SIG-M5 treated with dmso at 0.1 percent for 504 hours (cell line): ENCODE results near the gene COL4A2.

Experiments
- DNase-seq: peaks from one replicate; lab custom pipeline; 2025; ENCODE audit not compliant: unreplicated experiment; lab: John Stamatoyannopoulos, UW

The COL4A2 gene

GRCh38 chr13:110397436-110398115, 90.5 kb downstream of the COL4A2 start:
- DNase-seq = no peak

GRCh38 chr13:110398564-110399507, 91.8 kb downstream of the COL4A2 start:
- no peak for DNase-seq

DNA sequence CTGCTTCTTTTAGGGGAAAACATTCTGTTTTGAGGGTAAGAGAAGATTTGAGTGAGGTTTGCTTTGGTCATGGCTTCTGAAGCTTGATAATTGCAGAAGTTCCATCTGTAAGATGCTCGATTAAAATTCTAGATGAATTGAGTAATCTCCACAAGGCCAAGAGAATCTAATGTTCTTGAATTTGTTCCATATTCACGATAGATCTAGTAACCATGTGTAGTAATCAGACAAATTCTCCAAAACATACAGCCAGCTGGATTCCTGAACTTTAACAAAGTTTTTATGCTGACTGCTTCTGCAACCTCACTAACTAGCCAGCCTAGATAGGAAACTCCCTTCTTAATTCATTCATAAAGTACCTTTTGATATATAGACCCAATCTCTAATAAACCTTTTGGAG, 92.7 kb downstream of the COL4A2 start:
- no peak for DNase-seq

DNA sequence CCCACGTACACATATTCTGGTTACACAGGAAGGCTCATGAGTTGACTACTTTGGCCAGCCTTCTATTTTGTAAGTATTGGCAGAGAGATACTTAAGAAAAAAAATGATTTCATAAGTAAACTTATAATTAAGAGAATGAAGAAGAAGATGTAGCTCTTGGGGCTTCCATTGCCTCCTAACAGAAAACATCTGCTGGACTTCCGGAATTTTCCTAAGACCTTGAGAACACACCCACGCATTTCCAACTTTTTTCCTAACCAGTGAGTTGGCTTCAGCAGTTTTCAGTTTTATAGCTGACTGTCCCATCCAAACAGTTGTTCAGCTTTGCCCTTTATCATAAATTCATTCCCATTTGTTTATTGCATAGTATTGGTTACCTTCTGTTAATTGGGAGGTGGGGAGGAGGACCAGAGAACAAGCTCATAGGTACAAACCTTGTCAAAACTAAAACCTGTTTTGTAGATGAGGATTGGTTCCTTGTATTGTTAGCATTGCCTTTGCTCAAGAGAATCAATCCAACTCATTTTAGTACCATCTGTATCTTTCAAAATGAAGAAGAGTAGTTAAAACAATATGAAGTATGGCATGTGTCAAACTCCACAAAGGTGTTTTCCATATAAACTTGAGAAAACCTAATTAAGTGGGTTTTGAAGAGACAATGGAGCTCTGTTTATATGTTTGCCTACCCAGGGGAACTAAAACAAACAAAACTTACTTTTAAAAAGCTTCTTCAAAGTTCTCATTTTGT, 93.9 kb downstream of the COL4A2 start:
- DNase-seq = no peak

GRCh38 chr13:110402299-110403069, 95.4 kb downstream of the COL4A2 start:
- no peak for DNase-seq

DNA sequence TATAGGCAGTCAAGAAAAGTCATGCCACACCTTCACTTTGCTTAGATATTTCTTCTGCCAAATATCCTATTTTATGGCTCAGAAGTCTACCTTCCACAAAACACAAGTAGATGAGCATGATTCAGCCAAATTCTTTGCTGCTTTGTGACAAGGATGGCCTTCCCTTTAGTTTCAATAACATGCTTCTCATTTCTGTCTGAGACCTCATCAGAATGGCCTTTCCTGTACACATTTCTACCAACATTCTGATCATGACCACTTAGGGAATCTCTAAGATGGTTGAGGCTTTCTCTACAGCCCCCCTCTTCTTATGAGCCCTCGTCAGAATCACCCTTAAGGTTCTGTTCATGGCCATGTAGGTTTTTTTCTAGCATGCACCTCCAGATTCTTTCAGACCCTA, 96.2 kb downstream of the COL4A2 start:
- DNase-seq = no peak

GRCh38 chr13:110403721-110404120, 96.6 kb downstream of the COL4A2 start:
- DNase-seq = no peak

DNA sequence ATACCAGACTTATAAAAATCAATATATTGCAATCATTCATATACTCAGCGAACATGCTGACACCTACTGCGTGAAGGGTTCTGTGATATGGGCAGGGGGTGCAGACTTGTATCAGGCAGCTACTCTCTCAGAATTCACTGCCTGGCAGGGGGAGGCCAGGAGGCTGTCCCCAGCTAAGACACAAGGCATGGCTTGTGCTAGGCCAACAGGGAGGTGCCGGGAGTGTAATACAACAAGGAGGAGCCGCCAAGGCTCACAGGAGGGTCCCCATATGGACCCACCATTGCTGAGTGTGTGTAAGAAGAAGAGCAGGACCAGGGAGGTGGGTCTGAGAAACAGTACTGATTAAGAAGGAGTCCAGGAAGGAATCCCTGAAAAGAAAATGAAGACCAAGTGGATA, 97.2 kb downstream of the COL4A2 start:
- DNase-seq = no peak

DNA sequence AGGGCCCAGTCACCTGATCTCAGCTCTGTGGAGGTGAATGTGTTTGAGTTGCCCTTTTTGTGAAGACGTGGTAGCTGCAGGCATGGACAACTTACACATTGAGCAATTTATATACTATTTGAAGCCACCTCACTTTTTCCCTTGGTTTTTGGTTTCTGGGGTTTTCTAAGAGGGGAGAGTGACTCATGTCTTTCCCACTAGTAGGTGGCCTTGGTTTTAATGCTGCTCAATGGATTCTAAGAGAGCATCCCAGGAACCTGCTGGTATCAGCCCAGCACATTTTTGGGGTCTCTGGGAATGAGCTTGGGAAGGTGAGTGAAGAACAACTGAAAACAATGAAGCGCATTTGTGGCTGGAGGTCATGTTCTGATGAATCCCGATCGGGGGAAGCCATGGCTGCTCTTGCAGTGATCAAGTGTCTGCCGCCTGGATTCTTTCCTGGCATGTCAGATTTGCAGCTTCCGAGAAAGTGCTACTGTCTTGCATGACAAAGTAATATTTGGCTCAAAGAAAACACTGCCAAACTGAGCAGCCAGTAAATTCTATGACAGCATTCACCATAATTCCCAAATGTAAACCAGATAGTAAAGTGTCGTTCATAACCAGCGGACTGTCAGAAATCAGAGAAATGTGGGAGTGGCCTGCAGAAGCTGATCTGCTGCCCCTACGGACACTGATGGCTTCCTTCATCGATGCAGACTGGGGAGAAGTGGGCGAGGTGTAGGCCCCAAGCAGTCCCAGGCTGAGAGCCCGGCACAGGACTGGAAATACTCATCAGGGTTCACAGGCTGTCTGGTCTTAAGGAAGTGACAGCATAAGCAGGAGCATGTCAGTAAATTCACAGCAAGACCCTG, 98.7 kb downstream of the COL4A2 start:
- no peak for DNase-seq

DNA sequence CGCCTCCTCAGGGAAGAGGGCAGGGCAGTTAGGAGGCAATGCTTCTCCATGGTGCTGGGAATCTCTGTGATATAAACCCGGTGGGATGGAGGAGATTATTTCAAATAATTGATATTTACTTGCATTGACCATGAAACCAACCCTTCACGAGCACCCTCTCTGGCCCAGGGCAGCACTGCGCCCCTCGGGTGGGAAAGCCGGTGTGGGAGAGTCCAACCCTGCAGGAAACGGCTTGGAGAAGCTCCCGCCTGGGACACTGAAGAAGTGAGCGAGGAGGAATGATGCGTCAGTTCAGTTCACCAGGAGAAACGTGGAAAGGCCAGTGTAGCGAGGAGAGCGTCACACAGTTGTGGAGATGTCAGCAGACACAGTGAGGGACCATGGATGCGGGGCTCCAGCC, 99.9 kb downstream of the COL4A2 start:
- DNase-seq = no peak

DNA sequence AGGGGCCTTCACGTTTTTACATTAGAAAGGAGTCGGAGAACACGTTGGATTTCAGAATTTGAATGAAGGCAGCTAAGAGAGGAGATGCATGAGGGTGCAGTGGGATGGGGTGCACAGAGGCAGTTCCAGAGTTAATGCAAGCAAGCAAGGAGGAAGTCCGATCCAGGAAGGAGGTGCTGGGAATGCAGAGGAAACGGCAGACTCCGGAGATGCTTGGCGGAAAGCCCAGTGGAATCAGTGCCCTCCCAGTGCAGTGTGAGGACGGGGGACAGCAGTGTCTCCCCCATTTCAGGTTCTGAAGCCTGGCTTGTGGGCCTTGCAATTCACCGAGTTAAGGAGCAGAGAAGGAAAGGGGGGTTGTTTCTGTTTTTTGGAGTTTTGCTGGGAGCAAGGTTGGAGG, 100.4 kb downstream of the COL4A2 start:
- no peak for DNase-seq

GRCh38 chr13:110408286-110408685, 101.2 kb downstream of the COL4A2 start:
- no peak for DNase-seq

DNA sequence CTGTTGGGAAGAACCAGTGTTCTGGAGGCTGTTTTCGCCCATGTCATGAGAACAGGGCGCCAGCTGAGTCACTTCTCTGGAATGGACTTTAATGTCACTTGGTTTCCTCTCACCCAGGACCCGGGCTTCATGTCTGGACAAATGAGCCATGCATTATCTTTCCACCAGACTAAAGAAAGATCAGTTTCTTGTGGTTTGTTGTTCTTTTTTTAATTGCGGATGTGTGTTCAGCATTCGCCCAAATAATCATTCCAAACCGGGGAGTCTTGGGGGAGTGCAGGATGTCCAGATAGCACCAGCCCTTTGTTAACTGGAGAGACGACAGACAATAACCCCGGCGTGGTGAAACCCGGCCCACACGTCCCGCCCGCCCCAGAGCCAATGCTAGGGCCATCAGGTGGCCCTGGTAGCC, 102.5 kb downstream of the COL4A2 start:
- no peak for DNase-seq

- DNase-seq = no peak
These were observed 102.9 kb downstream of the COL4A2 start for GRCh38 chr13:110410000-110410399.

- no peak for DNase-seq
These were observed 104.0 kb downstream of the COL4A2 start for GRCh38 chr13:110410936-110411687.

DNA sequence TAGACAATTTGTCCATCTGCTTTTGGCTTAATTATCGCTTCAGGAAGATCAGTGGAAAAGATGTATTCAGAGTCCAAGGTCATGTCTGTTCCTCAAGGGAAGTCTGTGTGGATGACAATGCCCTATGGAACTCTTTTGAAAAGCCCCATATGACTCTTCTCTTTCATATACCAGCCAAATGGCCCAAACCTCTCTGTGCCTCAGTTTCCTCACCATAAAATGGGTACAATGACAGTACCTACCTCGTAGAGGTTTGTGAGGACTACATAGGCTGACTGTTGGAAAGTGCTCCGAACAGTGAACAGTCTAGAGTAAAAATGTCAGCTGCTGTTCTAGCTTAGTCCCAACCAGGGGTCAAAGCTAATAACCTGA, 104.6 kb downstream of the COL4A2 start:
- DNase-seq = no peak

DNA sequence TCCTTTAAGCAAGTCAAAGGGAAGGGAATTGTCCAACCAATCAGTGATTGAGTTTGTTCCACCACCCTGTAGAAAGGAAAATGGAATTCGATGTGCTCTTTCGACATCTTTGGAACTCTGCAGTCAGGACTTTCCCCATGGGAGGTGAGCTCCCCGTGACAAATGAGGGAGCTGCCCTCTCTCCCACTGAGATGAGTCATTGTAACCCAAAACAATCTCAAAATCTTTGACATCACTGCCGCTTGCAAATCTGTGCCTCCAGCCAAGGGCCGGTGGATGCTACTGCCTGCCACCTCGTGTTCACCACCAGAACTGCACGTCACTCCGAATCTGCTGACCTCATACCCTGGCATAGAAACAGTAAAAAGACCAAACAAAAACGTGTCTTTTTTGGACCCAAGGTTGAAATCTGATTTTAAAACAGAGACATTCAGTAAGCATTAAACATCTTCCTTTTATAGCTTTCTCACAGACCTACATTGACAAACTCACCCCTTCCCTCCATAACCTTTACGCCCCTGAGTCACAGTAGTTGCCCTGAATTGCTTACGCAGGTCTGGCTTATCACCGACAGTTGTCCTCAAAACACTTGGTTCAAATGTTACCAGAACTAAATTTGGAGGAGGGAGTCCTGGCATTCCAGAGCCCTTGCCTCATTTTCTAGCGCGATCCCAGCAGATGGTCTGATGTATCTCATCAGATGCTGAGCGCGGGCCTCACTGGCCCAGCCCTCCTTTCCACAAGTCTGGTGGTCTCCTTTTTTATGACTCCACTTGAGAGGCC, 105.2 kb downstream of the COL4A2 start:
- DNase-seq = peak; percentile 75

DNA sequence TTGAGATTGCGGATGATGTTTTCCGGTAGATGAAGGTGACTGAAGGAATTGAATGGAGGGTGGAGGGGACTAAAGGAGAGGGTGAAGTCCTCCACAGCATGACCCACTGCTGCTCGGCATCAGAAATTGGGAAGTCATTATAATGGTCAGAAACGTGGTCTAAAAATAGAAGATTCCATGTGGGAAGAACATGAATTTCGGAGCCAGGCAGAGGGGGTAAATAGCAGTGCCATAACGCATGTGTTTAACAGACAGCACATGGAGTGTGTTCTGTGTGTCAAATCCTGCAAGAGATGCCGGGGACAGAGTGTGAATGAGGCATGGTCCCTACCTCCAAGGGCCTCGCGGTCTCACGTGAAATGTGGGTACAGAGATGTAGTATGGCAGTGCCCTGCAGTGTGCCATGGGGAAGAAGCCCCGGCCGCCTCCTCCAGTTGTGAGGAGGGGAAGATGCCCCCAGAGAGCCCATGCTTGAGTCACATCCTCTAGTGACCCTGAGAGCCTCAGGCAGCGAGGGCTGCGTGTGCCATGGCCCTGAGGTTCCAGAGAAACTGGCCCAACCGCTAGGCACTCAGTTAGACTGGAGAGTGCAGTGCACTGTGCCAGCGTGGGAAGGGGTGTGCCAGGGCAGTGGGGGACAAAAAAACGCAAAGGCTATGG, 106.1 kb downstream of the COL4A2 start:
- no peak for DNase-seq
